ENCODE results near the gene OR14A2.

DNA sequence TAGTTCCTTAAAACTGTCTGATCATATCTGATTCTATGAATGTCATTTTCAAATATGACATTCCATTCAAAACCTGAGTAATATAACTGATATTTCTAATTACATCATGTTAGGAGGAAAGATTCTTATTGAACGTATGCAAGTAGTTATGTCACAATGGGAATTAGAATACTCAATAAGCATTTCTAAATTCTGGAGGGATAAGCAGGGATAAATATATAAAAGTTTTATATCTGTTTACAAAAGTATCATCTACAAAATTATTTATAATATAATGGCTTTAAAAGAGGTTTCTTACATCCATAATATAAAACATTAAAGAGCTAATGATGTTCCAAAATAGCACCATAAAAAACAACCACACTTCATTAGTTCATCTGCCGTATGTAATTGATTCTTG is at the start of gene OR14A2:
- TF ChIP-seq, protein P1, sequence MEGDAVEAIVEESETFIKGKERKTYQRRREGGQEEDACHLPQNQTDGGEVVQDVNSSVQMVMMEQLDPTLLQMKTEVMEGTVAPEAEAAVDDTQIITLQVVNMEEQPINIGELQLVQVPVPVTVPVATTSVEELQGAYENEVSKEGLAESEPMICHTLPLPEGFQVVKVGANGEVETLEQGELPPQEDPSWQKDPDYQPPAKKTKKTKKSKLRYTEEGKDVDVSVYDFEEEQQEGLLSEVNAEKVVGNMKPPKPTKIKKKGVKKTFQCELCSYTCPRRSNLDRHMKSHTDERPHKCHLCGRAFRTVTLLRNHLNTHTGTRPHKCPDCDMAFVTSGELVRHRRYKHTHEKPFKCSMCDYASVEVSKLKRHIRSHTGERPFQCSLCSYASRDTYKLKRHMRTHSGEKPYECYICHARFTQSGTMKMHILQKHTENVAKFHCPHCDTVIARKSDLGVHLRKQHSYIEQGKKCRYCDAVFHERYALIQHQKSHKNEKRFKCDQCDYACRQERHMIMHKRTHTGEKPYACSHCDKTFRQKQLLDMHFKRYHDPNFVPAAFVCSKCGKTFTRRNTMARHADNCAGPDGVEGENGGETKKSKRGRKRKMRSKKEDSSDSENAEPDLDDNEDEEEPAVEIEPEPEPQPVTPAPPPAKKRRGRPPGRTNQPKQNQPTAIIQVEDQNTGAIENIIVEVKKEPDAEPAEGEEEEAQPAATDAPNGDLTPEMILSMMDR (IDR thresholded peaks at IDR 0.05) = no peak
- TF ChIP-seq POLR2A (IDR thresholded peaks at IDR 0.05) = no peak
